ENCODE data around the gene FGD2.

The FGD2 gene

GRCh38 chr6:37056112-37056403, 50.6 kb downstream of the FGD2 start:
- TF ChIP-seq REST (IDR thresholded peaks at IDR 0.05; ENCODE audit: insufficient replicate concordance, low read depth) (no peak), GABPA (IDR thresholded peaks at IDR 0.05; ENCODE audit: low read depth) (no peak), POLR2AphosphoS5 (IDR thresholded peaks at IDR 0.05; ENCODE audit: low read depth) (no peak), CTCF (IDR thresholded peaks at IDR 0.05; ENCODE audit: insufficient read depth, low read length) (no peak), SPI1 (IDR thresholded peaks at IDR 0.05; ENCODE audit: borderline replicate concordance, low read depth) (no peak)
- Histone ChIP-seq H3K4me3 (replicated peaks; ENCODE audit: insufficient read depth, low read length) (no peak overlapping the region), H3K27me3 (ENCODE audit: insufficient read depth, poor library complexity, severe bottlenecking) (no peaks in the 10 kb centered on the region), H3K27ac (replicated peaks) (no peak overlapping the region)
- no peak for DNase-seq (ENCODE audit: low read depth in 1 of 2, low spot score in 1 of 2)

GRCh38 chr6:37056439-37057127, 51.1 kb downstream of the FGD2 start:
- TF ChIP-seq GABPA (IDR thresholded peaks at IDR 0.05; ENCODE audit: low read depth) (no peak), SPI1 (IDR thresholded peaks at IDR 0.05; ENCODE audit: borderline replicate concordance, low read depth) (no peak), CTCF (IDR thresholded peaks at IDR 0.05; ENCODE audit: insufficient read depth, low read length) (no peak), REST (IDR thresholded peaks at IDR 0.05; ENCODE audit: insufficient replicate concordance, low read depth) (no peak), POLR2AphosphoS5 (IDR thresholded peaks at IDR 0.05; ENCODE audit: low read depth) (no peak)
- Histone ChIP-seq H3K27ac (replicated peaks) (no peak overlapping the region), H3K27me3 (ENCODE audit: insufficient read depth, poor library complexity, severe bottlenecking) (no peaks in the 10 kb centered on the region), H3K4me3 (replicated peaks; ENCODE audit: insufficient read depth, low read length) (no peak overlapping the region)
- no peak for DNase-seq (ENCODE audit: low read depth in 1 of 2, low spot score in 1 of 2)

- TF ChIP-seq REST (IDR thresholded peaks at IDR 0.05; ENCODE audit: insufficient replicate concordance, low read depth): no peak
- no peak for TF ChIP-seq SPI1 (IDR thresholded peaks at IDR 0.05; ENCODE audit: borderline replicate concordance, low read depth)
- TF ChIP-seq CTCF (IDR thresholded peaks at IDR 0.05; ENCODE audit: insufficient read depth, low read length): no peak
- TF ChIP-seq GABPA (IDR thresholded peaks at IDR 0.05; ENCODE audit: low read depth): no peak
- no peak for TF ChIP-seq POLR2AphosphoS5 (IDR thresholded peaks at IDR 0.05; ENCODE audit: low read depth)
- Histone ChIP-seq H3K27me3 (ENCODE audit: insufficient read depth, poor library complexity, severe bottlenecking) (no peaks in the 10 kb centered on the region), H3K4me3 (replicated peaks; ENCODE audit: insufficient read depth, low read length) (no peak overlapping the region), H3K27ac (replicated peaks) (no peak overlapping the region)
- no peak for DNase-seq (ENCODE audit: low read depth in 1 of 2, low spot score in 1 of 2)
These were observed 51.6 kb downstream of the FGD2 start for GRCh38 chr6:37057128-37057471.
